IMR-90 (cell line): ENCODE data around the gene DUSP28. TPM values are rescaled to one million over a fixed set of nuclear protein-coding genes. Genes with fewer than 3 reads are reported as not detected.

Experiments
- ATAC-seq: fragments of 200-7000 bp; cut with Tn5 transposase; 2 replicates; pipeline ENCODE4 v1.9.1; 2020; ENCODE audit warnings: low read depth, mild to moderate bottlenecking, moderate library complexity
- BruUV-seq: library from RNA; stranded (reverse); fragments of 400-500 nt; replicated peaks from 2 replicates; lab custom pipeline; 2021; lab: Mats Ljungman, UMichigan
- CTCF ChIA-PET: fragments of 300-600 bp; formaldehyde crosslinking; extraction: SDS; loops from one replicate; lab custom pipeline; 2021; ENCODE audit warnings: antibody characterized with exemption; lab: Yijun Ruan, JAX
- POLR2A ChIA-PET: fragments of 300-600 bp; sonication (Branson Sonifier 250); formaldehyde crosslinking; loops from one replicate; lab custom pipeline; 2022; ENCODE audit warnings: antibody characterized with exemption; ENCODE audit not compliant: unreplicated experiment; lab: Charles Lee
- DNase-seq: peaks from one replicate; pipeline ENCODE4 v3.0.0; 2013
- H2AFZ ChIP-seq: replicated peaks from 2 replicates; pipeline ENCODE3; 2013; ENCODE audit warnings: low read length, mild to moderate bottlenecking; ENCODE audit not compliant: poor library complexity
- H2AK5ac ChIP-seq: 2 replicates; pipeline ENCODE4 v1.6.1; 2013; ENCODE audit warnings: low read depth, low read length, inconsistent platforms
- H2AK9ac ChIP-seq: replicated peaks from 2 replicates; pipeline ENCODE3; 2013; ENCODE audit warnings: mild to moderate bottlenecking, low read depth, low read length, moderate library complexity; ENCODE audit not compliant: poor library complexity
- H2BK120ac ChIP-seq: 2 replicates; pipeline ENCODE4 v1.6.1; 2013; ENCODE audit warnings: low read depth, low read length, inconsistent platforms
- H2BK15ac ChIP-seq: 3 replicates; pipeline ENCODE4 v1.6.1; 2013; ENCODE audit warnings: low read depth, low read length, inconsistent platforms
- H2BK20ac ChIP-seq: 2 replicates; pipeline ENCODE4 v1.6.1; 2013; ENCODE audit warnings: low read depth, mild to moderate bottlenecking, inconsistent platforms, low read length, moderate library complexity
- H2BK5ac ChIP-seq: 2 replicates; pipeline ENCODE4 v1.6.1; 2013; ENCODE audit warnings: mild to moderate bottlenecking, low read depth, low read length, inconsistent platforms; ENCODE audit not compliant: poor library complexity, severe bottlenecking
- H3K14ac ChIP-seq: replicated peaks from 2 replicates; pipeline ENCODE4 v1.6.1; 2013; ENCODE audit warnings: low read depth, low read length, inconsistent platforms
- H3K18ac ChIP-seq: 2 replicates; pipeline ENCODE4 v1.6.1; 2013; ENCODE audit warnings: low read depth, low read length, control low read depth
- H3K23ac ChIP-seq: 2 replicates; pipeline ENCODE4 v1.6.1; 2013; ENCODE audit warnings: low read depth, low read length, inconsistent platforms
- H3K27ac ChIP-seq: 2 replicates; pipeline ENCODE4 v1.5.1; 2013; ENCODE audit warnings: mild to moderate bottlenecking, control low read depth, low read length; ENCODE audit not compliant: insufficient read depth
- H3K27me3 ChIP-seq: 2 replicates; pipeline ENCODE4 v1.6.1; 2013; ENCODE audit warnings: low read length; ENCODE audit not compliant: control insufficient read depth, insufficient read depth
- H3K36me3 ChIP-seq: 2 replicates; pipeline ENCODE4 v1.6.1; 2013; ENCODE audit warnings: low read length, mixed read lengths; ENCODE audit not compliant: control insufficient read depth, insufficient read depth
- H3K4ac ChIP-seq: 2 replicates; pipeline ENCODE4 v1.6.1; 2013; ENCODE audit warnings: low read depth, low read length, inconsistent platforms
- H3K4me1 ChIP-seq: 2 replicates; pipeline ENCODE4 v1.6.1; 2013; ENCODE audit warnings: low read length, mixed read lengths; ENCODE audit not compliant: control insufficient read depth, insufficient read depth
- H3K4me2 ChIP-seq: 2 replicates; pipeline ENCODE4 v1.6.1; 2013; ENCODE audit warnings: low read depth, mild to moderate bottlenecking, control low read depth, low read length, moderate library complexity
- H3K4me3 ChIP-seq: 2 replicates; pipeline ENCODE4 v1.5.1; 2013; ENCODE audit warnings: low read depth, mild to moderate bottlenecking, control low read depth, low read length, moderate library complexity; ENCODE audit not compliant: insufficient read depth
- H3K56ac ChIP-seq: 2 replicates; pipeline ENCODE4 v1.6.1; 2013; ENCODE audit warnings: low read length, inconsistent platforms; ENCODE audit not compliant: insufficient read depth; ENCODE audit errors: extremely low read depth
- H3K79me1 ChIP-seq, 2 experiments: 2 replicates each; pipeline ENCODE4 v1.6.1; 2013; ENCODE audit warnings: low read length in 2 of 2, inconsistent platforms in 1 of 2, low read depth in 1 of 2
- H3K9ac ChIP-seq: 2 replicates; pipeline ENCODE4 v1.6.1; 2013; ENCODE audit warnings: low read depth, low read length, control low read depth
- H3K9me1 ChIP-seq: 2 replicates; pipeline ENCODE4 v1.6.1; 2013; ENCODE audit warnings: low read length, inconsistent platforms; ENCODE audit not compliant: insufficient read depth
- H3K9me3 ChIP-seq: 2 replicates; pipeline ENCODE4 v1.6.1; 2013; ENCODE audit warnings: low read length; ENCODE audit not compliant: control insufficient read depth, insufficient read depth
- H4K20me1 ChIP-seq: 2 replicates; pipeline ENCODE4 v1.6.1; 2013; ENCODE audit warnings: low read length, inconsistent platforms; ENCODE audit not compliant: insufficient read depth
- H4K5ac ChIP-seq: 2 replicates; pipeline ENCODE4 v1.6.1; 2013; ENCODE audit warnings: mild to moderate bottlenecking, low read depth, low read length, control low read depth
- H4K8ac ChIP-seq, 2 experiments: 2 replicates each; pipeline ENCODE4 v1.6.1; 2013; ENCODE audit warnings: low read depth in 2 of 2, low read length in 2 of 2, control low read depth in 1 of 2, inconsistent platforms in 1 of 2
- H4K91ac ChIP-seq: 2 replicates; pipeline ENCODE4 v1.6.1; 2013; ENCODE audit warnings: low read depth, low read length, inconsistent platforms; ENCODE audit not compliant: insufficient read depth
- CHD1 ChIP-seq: IDR thresholded peaks from 2 replicates; pipeline ENCODE4 v1.6.1; 2012; ENCODE audit warnings: low read depth, low read length, improper control_type of control experiment
- NFE2L2 ChIP-seq: fragments of 150-350 bp; IDR thresholded peaks from 2 replicates; pipeline ENCODE4 v1.6.1; 2016; ENCODE audit warnings: low read depth, mild to moderate bottlenecking, low read length
- WGBS, 2 experiments: methylation state at CpG; one replicate each; pipeline versions ENCODE4 v1.1.5 to v1.1.7; 2013; ENCODE audit warnings: missing lambda C conversion rate in 2 of 2; ENCODE audit not compliant: insufficient read length in 1 of 2; ENCODE audit errors: extremely low coverage in 2 of 2; 5-methylcytosine and 5-hydroxymethylcytosine counted together
- dilution Hi-C: fragments of 300-500 bp; cut with HindIII; formaldehyde crosslinking; loops from one replicate; pipeline ENCODE4 v1.14.3; 2018; ENCODE audit warnings: low sequenced_read_pairs; ENCODE audit not compliant: unreplicated experiment
- in situ Hi-C: fragments of 300-500 bp; cut with MboI; formaldehyde crosslinking; loops from 3 replicates; pipeline ENCODE4 v1.14.3; 2019; ENCODE audit warnings: low sequenced_read_pairs, inconsistent platforms, mixed read lengths
- intact Hi-C: fragments of 100-400 bp; cut with micrococcal nuclease; formaldehyde crosslinking; loops from 2 replicates; pipeline ENCODE4 v1.10.0; 2022
- polyA plus RNA-seq, 3 experiments: library from polyadenylated mRNA; depleted of rRNA; stranded (reverse); fragments of >200 nt; gene quantifications; 2 replicates each; pipeline ENCODE4 v1.2.3, GENCODE V29; 2012; ENCODE audit warnings: low replicate concordance in 1 of 3
- total RNA-seq: library from RNA; depleted of rRNA; stranded (reverse); fragments of >200 nt; gene quantifications from 2 replicates; pipeline ENCODE4 v1.2.3, GENCODE V29; 2012

The DUSP28 gene
- total and polyA plus RNA-seq, 2 of the 4 experiments (the other 2 are of a cell fraction) = 1.1 to 3.3 TPM

DNA sequence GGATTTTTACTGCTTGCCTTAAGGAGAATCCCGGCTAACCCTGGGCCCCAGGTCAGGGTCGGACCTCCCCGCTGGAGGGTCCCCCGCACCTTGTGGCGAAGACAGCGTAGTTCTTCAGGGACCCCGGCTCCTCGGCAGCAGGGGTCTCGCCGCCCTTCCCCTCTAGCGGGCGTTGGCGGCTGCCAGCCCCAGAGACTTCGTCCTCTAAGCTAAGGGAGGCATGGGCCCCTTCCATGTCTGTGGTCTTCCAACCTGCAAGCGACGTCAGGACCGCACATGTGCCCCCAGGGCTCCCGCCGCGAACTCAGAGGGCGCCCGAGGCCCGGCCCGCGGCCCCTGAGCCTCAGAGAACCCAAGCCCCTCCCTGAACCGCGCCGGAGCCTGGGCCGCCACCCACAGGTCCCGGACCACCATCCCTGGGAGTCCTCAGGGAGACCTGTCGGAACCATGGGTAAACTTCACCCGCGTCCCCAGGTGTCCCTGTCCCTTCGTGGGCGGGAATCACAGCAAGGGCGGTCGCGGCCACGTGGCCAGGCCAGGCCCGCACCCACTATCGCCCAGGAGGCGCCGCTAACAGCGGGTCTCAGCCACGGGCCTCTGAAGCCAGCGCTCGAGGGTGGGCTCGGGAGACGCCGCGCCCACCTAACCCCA lies 2.9 kb upstream of the DUSP28 start:
- no peak overlapping the region for H3K14ac ChIP-seq
- DNase-seq (no peak), ATAC-seq (no peak)
- H2AK5ac ChIP-seq = no peak overlapping the region
- no peak overlapping the region for H3K18ac ChIP-seq
- no peak overlapping the region for H2BK120ac ChIP-seq
- no peak overlapping the region for H3K56ac ChIP-seq
- H4K91ac ChIP-seq = no peak overlapping the region
- intact Hi-C loops = no loop called here
- H3K79me1 ChIP-seq = peaks cover 29 to 58% of the 10 kb centered on the region in 2 experiments
- dilution Hi-C loops = no loop called here
- peak overlapping the region; percentile 74 for H2AFZ ChIP-seq
- no peak overlapping the region for H3K27ac ChIP-seq
- WGBS, 2 experiments = 24% methylated on average over 14 of the region's 51 CpGs; no CpG with 5 or more reads in 1 of the 2 experiments
- no peak overlapping the region for H4K5ac ChIP-seq
- no peak overlapping the region for H3K9ac ChIP-seq
- H2AK9ac ChIP-seq = peak overlapping the region; percentile 58
- no peak overlapping the region for H2BK15ac ChIP-seq
- no peak overlapping the region for H4K8ac ChIP-seq
- ChIA-PET POLR2A (no interaction called here), CTCF (no interaction called here)
- TF ChIP-seq NFE2L2 = no peak
- TF ChIP-seq CHD1 = no peak
- BruUV-seq = no TSS peak
- peaks cover 7% of the 10 kb centered on the region for H3K36me3 ChIP-seq
- no peaks in the 10 kb centered on the region for H3K9me3 ChIP-seq
- no peak overlapping the region for H2BK20ac ChIP-seq
- no peak overlapping the region for H3K4ac ChIP-seq
- peaks cover 5% of the 10 kb centered on the region for H3K4me1 ChIP-seq
- H3K27me3 ChIP-seq = no peaks in the 10 kb centered on the region
- H3K9me1 ChIP-seq = peaks cover 26% of the 10 kb centered on the region
- peak overlapping the region; percentile 19; the same call in 1 of the 2 replicates for H3K4me2 ChIP-seq
- H3K4me3 ChIP-seq = peak overlapping the region; percentile 7; the same call in 1 of the 2 replicates
- in situ Hi-C loops = no loop called here
- peaks cover 26% of the 10 kb centered on the region for H4K20me1 ChIP-seq
- no peak overlapping the region for H2BK5ac ChIP-seq
- no peak overlapping the region for H3K23ac ChIP-seq
